Measurements from ENCODE around the gene PTBP3.
"Not testable (repeated sequence)": the region's sequence is repeated elsewhere in the genome, so short reads cannot be mapped to it uniquely, and the experiment has no call there.

PTBP3 gene

GRCh38 chr9:112371060-112371459, 37.6 kb upstream of the PTBP3 start:
- Histone ChIP-seq H3K27me3 (no peaks in the 10 kb centered on the region), H3K4me3 (ENCODE audit: low read depth in 1 of 2, low read length in 1 of 2) (no peak overlapping the region), H3K27ac (no peak overlapping the region), H3K36me3 (no peaks in the 10 kb centered on the region), H3K9me3 (no peaks in the 10 kb centered on the region), H3K4me1 (ENCODE audit: control insufficient read depth in 1 of 2, insufficient read depth in 1 of 2, low read depth in 1 of 2, low read length in 1 of 2) (no peaks in the 10 kb centered on the region)
- no peak for TF ChIP-seq CTCF (IDR thresholded peaks at IDR 0.05)

GRCh38 chr9:112369817-112370216, 36.4 kb upstream of the PTBP3 start:
- no peaks in the 10 kb centered on the region for H3K9me3 ChIP-seq
- no peak overlapping the region for H3K4me3 ChIP-seq (ENCODE audit: low read depth in 1 of 2, low read length in 1 of 2)
- H3K27ac ChIP-seq: no peak overlapping the region
- H3K36me3 ChIP-seq: no peaks in the 10 kb centered on the region
- no peak for TF ChIP-seq CTCF (IDR thresholded peaks at IDR 0.05)
- H3K4me1 ChIP-seq (ENCODE audit: control insufficient read depth in 1 of 2, insufficient read depth in 1 of 2, low read depth in 1 of 2, low read length in 1 of 2): no peaks in the 10 kb centered on the region
- no peaks in the 10 kb centered on the region for H3K27me3 ChIP-seq

- H3K27me3 ChIP-seq: no peaks in the 10 kb centered on the region
- H3K27ac ChIP-seq: no peak overlapping the region
- H3K9me3 ChIP-seq: no peaks in the 10 kb centered on the region
- no peaks in the 10 kb centered on the region for H3K36me3 ChIP-seq
- H3K4me3 ChIP-seq (ENCODE audit: low read depth in 1 of 2, low read length in 1 of 2): no peak overlapping the region
- TF ChIP-seq CTCF (IDR thresholded peaks at IDR 0.05): no peak
- no peaks in the 10 kb centered on the region for H3K4me1 ChIP-seq (ENCODE audit: control insufficient read depth in 1 of 2, insufficient read depth in 1 of 2, low read depth in 1 of 2, low read length in 1 of 2)
Observed at GRCh38 chr9:112367465-112367864, 34.0 kb upstream of the PTBP3 start.

GRCh38 chr9:112366591-112366990, 33.2 kb upstream of the PTBP3 start:
- no peaks in the 10 kb centered on the region for H3K9me3 ChIP-seq
- no peak overlapping the region for H3K27ac ChIP-seq
- TF ChIP-seq CTCF (IDR thresholded peaks at IDR 0.05): no peak
- no peaks in the 10 kb centered on the region for H3K36me3 ChIP-seq
- no peaks in the 10 kb centered on the region for H3K27me3 ChIP-seq
- peaks cover 0 to 4% of the 10 kb centered on the region in 2 experiments for H3K4me1 ChIP-seq (ENCODE audit: control insufficient read depth in 1 of 2, insufficient read depth in 1 of 2, low read depth in 1 of 2, low read length in 1 of 2)
- no peak overlapping the region for H3K4me3 ChIP-seq (ENCODE audit: low read depth in 1 of 2, low read length in 1 of 2)

- H3K36me3 ChIP-seq; H3K9me3 ChIP-seq; H3K4me3 ChIP-seq (ENCODE audit: low read depth in 1 of 2, low read length in 1 of 2); H3K4me1 ChIP-seq (ENCODE audit: control insufficient read depth in 1 of 2, insufficient read depth in 1 of 2, low read depth in 1 of 2, low read length in 1 of 2); H3K27me3 ChIP-seq; H3K27ac ChIP-seq: not testable (repeated sequence)
Observed at GRCh38 chr9:112365257-112365656, 31.8 kb upstream of the PTBP3 start.

GRCh38 chr9:112364761-112365160, 31.3 kb upstream of the PTBP3 start:
- Histone ChIP-seq H3K9me3 (no peaks in the 10 kb centered on the region), H3K4me1 (ENCODE audit: control insufficient read depth in 1 of 2, insufficient read depth in 1 of 2, low read depth in 1 of 2, low read length in 1 of 2) (peaks cover 0 to 5% of the 10 kb centered on the region in 2 experiments), H3K27me3 (no peaks in the 10 kb centered on the region), H3K27ac (no peak overlapping the region), H3K36me3 (no peaks in the 10 kb centered on the region), H3K4me3 (ENCODE audit: low read depth in 1 of 2, low read length in 1 of 2) (no peak overlapping the region)
- no peak for TF ChIP-seq CTCF (IDR thresholded peaks at IDR 0.05)
